Measurements from ENCODE around the gene COQ4. TPM values are rescaled to one million over a fixed set of nuclear protein-coding genes. Genes with fewer than 3 reads are reported as not detected.

Gene COQ4
- polyA plus RNA-seq, 1 of the 3 experiments (the other 2 are of a cell fraction) = 57.2 TPM

- TF ChIP-seq REST (IDR thresholded peaks at IDR 0.05; ENCODE audit: low read depth, low read length) (no peak), USF1 (IDR thresholded peaks at IDR 0.05; ENCODE audit: borderline replicate concordance, low read depth) (no peak), FOXM1 (IDR thresholded peaks at IDR 0.05; ENCODE audit: low read depth) (no peak), CTCF (IDR thresholded peaks at IDR 0.05) (no peak), SIN3A (IDR thresholded peaks at IDR 0.05; ENCODE audit: borderline replicate concordance, low read depth, low read length) (no peak), GABPA (IDR thresholded peaks at IDR 0.05; ENCODE audit: low read depth) (no peak), RAD21 (IDR thresholded peaks at IDR 0.05; ENCODE audit: low read length) (no peak)
Measured at GRCh38 chr9:128383007-128383753, 60.5 kb downstream of the COQ4 start (continued).

Other genes starting within 250 kb of the COQ4 start
- gene PTGES2, start 195.1 kb upstream of the COQ4 start, polyA plus RNA-seq (2012; rRNA removed) = 130 and 141 TPM in 2 replicates
- gene LCN2, start 173.4 kb upstream of the COQ4 start, polyA plus RNA-seq (2012; rRNA removed) = not detected in 2 replicates
- 79.4 and 109 TPM in 2 replicates for gene BBLN, start 162.6 kb upstream of the COQ4 start, polyA plus RNA-seq (2012; rRNA removed)
- 36.6 and 37.0 TPM in 2 replicates for gene CIZ1, start 131.3 kb upstream of the COQ4 start, polyA plus RNA-seq (2012; rRNA removed)
- gene DNM1, start 119.5 kb upstream of the COQ4 start, polyA plus RNA-seq (2012; rRNA removed) = 31.0 and 35.7 TPM in 2 replicates
- 103 and 120 TPM in 2 replicates for gene GOLGA2, start 46.8 kb upstream of the COQ4 start, polyA plus RNA-seq (2012; rRNA removed)
- gene SWI5, start 46.6 kb upstream of the COQ4 start, polyA plus RNA-seq (2012; rRNA removed) = 84.1 and 89.7 TPM in 2 replicates
- gene TRUB2, start 392 bp upstream of the COQ4 start, polyA plus RNA-seq (2012; rRNA removed) = 18.8 and 23.3 TPM in 2 replicates
- 17.9 and 24.1 TPM in 2 replicates for gene SLC27A4, start 17.7 kb downstream of the COQ4 start, polyA plus RNA-seq (2012; rRNA removed)
- gene URM1, start 48.5 kb downstream of the COQ4 start, polyA plus RNA-seq (2012; rRNA removed) = 58.9 and 61.5 TPM in 2 replicates
- gene CERCAM, start 98.0 kb downstream of the COQ4 start, polyA plus RNA-seq (2012; rRNA removed) = 128 and 131 TPM in 2 replicates
- 32.7 and 35.7 TPM in 2 replicates for gene ODF2, start 133.2 kb downstream of the COQ4 start, polyA plus RNA-seq (2012; rRNA removed)
- gene GLE1, start 181.9 kb downstream of the COQ4 start, polyA plus RNA-seq (2012; rRNA removed) = 13.8 and 15.9 TPM in 2 replicates
- 142 and 177 TPM in 2 replicates for gene SPTAN1, start 229.7 kb downstream of the COQ4 start, polyA plus RNA-seq (2012; rRNA removed)

All from SK-N-SH (cell line).